K562 (cell line): ENCODE data around the gene PBOV1. TPM values are rescaled to one million over a fixed set of nuclear protein-coding genes. Genes with fewer than 3 reads are reported as not detected.

Experiments
- ATAC-seq: fragments of 200-7000 bp; cut with Tn5 transposase; 3 replicates; pipeline ENCODE4 v1.9.1; 2020; ENCODE audit warnings: moderate library complexity
- BruUV-seq: library from RNA; stranded (reverse); fragments of 400-500 nt; replicated peaks from 2 replicates; lab custom pipeline; 2021; lab: Mats Ljungman, UMichigan
- CTCF ChIA-PET: fragments of 300-600 bp; formaldehyde crosslinking; extraction: SDS; loops from one replicate; lab custom pipeline; 2021; ENCODE audit warnings: low intra/inter-chr PET ratio; lab: Yijun Ruan, JAX
- POLR2A ChIA-PET: fragments of 300-600, 350-650 bp; sonication (Branson Sonifier 250); formaldehyde crosslinking; extraction: SDS; loops from one replicate; lab custom pipeline; 2021; ENCODE audit warnings: antibody characterized with exemption, inconsistent platforms; lab: Yijun Ruan, JAX
- DNase-seq, 4 experiments: peaks; one replicate each; pipeline versions ENCODE4 v3.0.0 to v3.0.0-alpha.2; 2011 to 2018; ENCODE audit warnings: low spot score in 3 of 4, mixed read lengths in 3 of 4; ENCODE audit errors: extremely low read depth in 1 of 4
- FAIRE-seq: peaks from 2 replicates; lab custom pipeline; 2011; peaks lifted over from hg19 to GRCh38; lab: Jason Lieb, UNC
- H2AFZ ChIP-seq: 2 replicates; pipeline ENCODE4 v1.6.0; 2011; ENCODE audit warnings: low read depth, low read length, control low read depth, inconsistent platforms
- H3K27ac ChIP-seq: fragments of 200-600 bp; 3 replicates; pipeline ENCODE4 v1.8.0; 2011; ENCODE audit warnings: low read depth, mild to moderate bottlenecking, control low read depth, inconsistent platforms, low read length, moderate library complexity, mixed read lengths; ENCODE audit errors: extremely low read depth
- H3K27me3 ChIP-seq, 2 experiments: fragments of 300-600 bp in 1 of 2; 2 replicates in 1 of 2; 3 replicates in 1 of 2; pipeline versions ENCODE4 v1.6.0 to v1.8.0; 2011; ENCODE audit warnings: inconsistent platforms in 2 of 2, low read length in 2 of 2, mild to moderate bottlenecking in 1 of 2, mixed read lengths in 1 of 2, moderate library complexity in 1 of 2; ENCODE audit not compliant: control insufficient read depth in 2 of 2, insufficient read depth in 2 of 2
- H3K36me3 ChIP-seq: fragments of 300-600 bp; 3 replicates; pipeline ENCODE4 v1.8.0; 2011; ENCODE audit warnings: mild to moderate bottlenecking, low read length, inconsistent platforms; ENCODE audit not compliant: control insufficient read depth, insufficient read depth
- H3K4me1 ChIP-seq, 2 experiments: fragments of 200-600 bp in 1 of 2; replicated peaks in 1 of 2; 2 replicates in 1 of 2; 3 replicates in 1 of 2; pipeline versions ENCODE4 v1.5.1 to v1.8.0; 2011; ENCODE audit warnings: inconsistent platforms in 2 of 2, low read length in 2 of 2, mild to moderate bottlenecking in 1 of 2, mixed read lengths in 1 of 2, moderate library complexity in 1 of 2; ENCODE audit not compliant: control insufficient read depth in 2 of 2, insufficient read depth in 2 of 2
- H3K4me2 ChIP-seq: 2 replicates; pipeline ENCODE4 v1.6.1; 2011; ENCODE audit warnings: low read length, control low read depth, inconsistent platforms, mixed read lengths; ENCODE audit not compliant: insufficient read depth
- H3K4me3 ChIP-seq: fragments of 200-600 bp; sonication (generic), shearing (Covaris generic); 2 replicates; pipeline ENCODE4 v1.5.1; 2016; ENCODE audit warnings: control low read depth, inconsistent platforms
- H3K79me2 ChIP-seq: fragments of 200-600 bp; 3 replicates; pipeline ENCODE4 v1.8.0; 2011; ENCODE audit warnings: low read length, inconsistent platforms; ENCODE audit not compliant: control insufficient read depth, insufficient read depth
- H3K9ac ChIP-seq, 2 experiments: 2 replicates each; pipeline versions ENCODE4 v1.6.0 to v1.6.1; 2011; ENCODE audit warnings: low read depth in 2 of 2, low read length in 2 of 2, control low read depth in 1 of 2, inconsistent platforms in 1 of 2, mild to moderate bottlenecking in 1 of 2, mixed read lengths in 1 of 2; ENCODE audit not compliant: insufficient read depth in 1 of 2
- H3K9me1 ChIP-seq: one replicate; pipeline ENCODE4 v1.6.0; 2011; ENCODE audit warnings: inconsistent platforms, mild to moderate bottlenecking, low read length, moderate library complexity; ENCODE audit not compliant: control insufficient read depth, insufficient read depth
- H3K9me3 ChIP-seq: replicated peaks from 2 replicates; pipeline ENCODE4 v1.5.1; 2011; ENCODE audit warnings: low read depth, low read length, inconsistent platforms; ENCODE audit not compliant: control insufficient read depth, insufficient read depth
- H4K20me1 ChIP-seq: replicated peaks from 2 replicates; pipeline ENCODE4 v1.6.1; 2011; ENCODE audit warnings: low read length, inconsistent platforms, mixed read lengths; ENCODE audit not compliant: control insufficient read depth, insufficient read depth
- CCNT2 ChIP-seq: IDR thresholded peaks from 2 replicates; pipeline ENCODE4 v1.6.1; 2011; ENCODE audit warnings: borderline replicate concordance, low read depth, mild to moderate bottlenecking, moderate library complexity, mixed read lengths, low read length; ENCODE audit not compliant: insufficient read length; ENCODE audit errors: extremely low read depth
- EP400 ChIP-seq: fragments of 450-650 bp; IDR thresholded peaks from 2 replicates; pipeline ENCODE4 v1.6.1; 2017; ENCODE audit warnings: antibody characterized with exemption, mild to moderate bottlenecking, moderate library complexity
- FOS ChIP-seq: IDR thresholded peaks from 3 replicates; pipeline ENCODE4 v1.6.1; 2011; ENCODE audit not compliant: insufficient read length; ENCODE audit errors: extremely low read depth
- HOXB6 ChIP-seq: fragments of 250-450 bp; sonication (Bioruptor Pico); IDR thresholded peaks from 2 replicates; pipeline ENCODE4 v1.5.1; 2022; ENCODE audit warnings: mild to moderate bottlenecking, borderline replicate concordance
- KLF6 ChIP-seq: fragments of 250-450 bp; sonication (Bioruptor Pico); IDR thresholded peaks from 2 replicates; pipeline ENCODE4 v1.4.0; 2020; ENCODE audit warnings: mild to moderate bottlenecking, moderate library complexity, borderline replicate concordance
- MAFG ChIP-seq: fragments of 450-650 bp; conservative IDR thresholded peaks from 2 replicates; pipeline ENCODE4 v1.6.1; 2016; ENCODE audit warnings: missing genetic modification characterization, missing compliant biosample characterization
- MEF2A ChIP-seq: IDR thresholded peaks from 2 replicates; pipeline ENCODE4 v1.6.1; 2011; ENCODE audit warnings: low read depth, mild to moderate bottlenecking, low read length, moderate library complexity; ENCODE audit not compliant: control insufficient read depth
- SLC30A9 ChIP-seq: fragments of 250-450 bp; sonication (Bioruptor Pico); IDR thresholded peaks from 2 replicates; pipeline ENCODE4 v1.8.0; 2022; ENCODE audit warnings: mild to moderate bottlenecking, moderate library complexity
- TAF7 ChIP-seq: fragments of 450-650 bp; IDR thresholded peaks from 2 replicates; pipeline ENCODE4 v1.6.1; 2016; ENCODE audit warnings: missing genetic modification characterization, missing compliant biosample characterization
- XRCC4 ChIP-seq: IDR thresholded peaks from one replicate; pipeline ENCODE4 v1.6.1; 2011; ENCODE audit not compliant: insufficient read depth, insufficient read length; ENCODE audit errors: extremely low read depth
- ZFPM2 ChIP-seq: fragments of 250-450 bp; sonication (Bioruptor Pico); IDR thresholded peaks from 2 replicates; pipeline ENCODE4 v1.5.1; 2022; ENCODE audit warnings: mild to moderate bottlenecking
- ZNF224 ChIP-seq: sonication (generic); formaldehyde crosslinking; IDR thresholded peaks from 2 replicates; pipeline ENCODE4 v1.8.0; 2022; ENCODE audit warnings: mild to moderate bottlenecking, missing genetic modification reagents
- ZNF436 ChIP-seq: fragments of 250-450, 450-650 bp; sonication (Bioruptor Pico); formaldehyde crosslinking; IDR thresholded peaks from 2 replicates; pipeline ENCODE4 v1.7.0; 2020; ENCODE audit warnings: mild to moderate bottlenecking
- WGBS: fragments of 100-300 bp; shearing (Covaris generic); methylation state at CpG from one replicate; pipeline ENCODE4 v1.1.6; 2016; ENCODE audit warnings: low coverage, mixed read lengths; ENCODE audit not compliant: insufficient coverage; ENCODE audit errors: missing lambda C conversion rate; 5-methylcytosine and 5-hydroxymethylcytosine counted together
- in situ Hi-C: fragments of 300-500 bp; cut with MboI; formaldehyde crosslinking; loops from 4 replicates; pipeline ENCODE4 v1.15.0; 2018; ENCODE audit warnings: inconsistent platforms, mixed read lengths
- intact Hi-C: fragments of 100-400 bp; cut with micrococcal nuclease; formaldehyde crosslinking; loops from 2 replicates; pipeline ENCODE4 v1.14.2; 2022
- polyA plus RNA-seq, 8 experiments: library from polyadenylated mRNA; depleted of rRNA in 4 of 8; stranded (reverse) in 5 of 8; unstranded in 3 of 8; fragments of >200 nt; fragmentation: Nextera tagmentation in 2 of 8; fragmentation: Illumina TruSeq in 1 of 8; extraction: Ambion mirVana in 2 of 8; extraction: Trizol in 1 of 8; gene quantifications; 2 replicates each; pipeline versions ENCODE4 v1.2.1 to v1.2.3, GENCODE V29; 2011 to 2014; ENCODE audit warnings: inconsistent platforms in 1 of 8, missing spikeins in 1 of 8
- total RNA-seq, 7 experiments: library from RNA; depleted of rRNA in 6 of 7; stranded (reverse); fragments of >200 nt in 6 of 7; fragmentation: Illumina TruSeq in 2 of 7; extraction: Trizol in 2 of 7; gene quantifications; 2 replicates each; pipeline versions ENCODE4 v1.2.1 to v1.2.3, GENCODE V29; 2011 to 2021; ENCODE audit warnings: low replicate concordance in 1 of 7
- TF ChIP-seq, protein P1 (sequence below): fragments of 250-450 bp; sonication (Bioruptor Pico); IDR thresholded peaks from 2 replicates; pipeline ENCODE4 v1.5.0; 2022; ENCODE audit warnings: mild to moderate bottlenecking
- TF ChIP-seq, protein P2 (sequence below): fragments of 250-450 bp; sonication (Bioruptor Pico); IDR thresholded peaks from 2 replicates; pipeline ENCODE4 v1.8.0; 2022; ENCODE audit warnings: moderate library complexity, mild to moderate bottlenecking, inconsistent platforms
- TF ChIP-seq, protein P3 (sequence below), 2 experiments: IDR thresholded peaks; 2 replicates each; pipeline ENCODE4 v1.6.1; 2011; ENCODE audit warnings: borderline replicate concordance in 1 of 2, control low read depth in 1 of 2, low read depth in 1 of 2, low read length in 1 of 2, mild to moderate bottlenecking in 1 of 2, mixed read lengths in 1 of 2, moderate library complexity in 1 of 2; ENCODE audit not compliant: insufficient read depth in 1 of 2, insufficient read length in 1 of 2, poor library complexity in 1 of 2, severe bottlenecking in 1 of 2; ENCODE audit errors: extremely low read depth in 1 of 2

The PBOV1 gene
- total and polyA plus RNA-seq, 9 of the 15 experiments (the other 6 are each of a cell fraction or from before 2014, with no cell fraction given), result not detected

DNA sequence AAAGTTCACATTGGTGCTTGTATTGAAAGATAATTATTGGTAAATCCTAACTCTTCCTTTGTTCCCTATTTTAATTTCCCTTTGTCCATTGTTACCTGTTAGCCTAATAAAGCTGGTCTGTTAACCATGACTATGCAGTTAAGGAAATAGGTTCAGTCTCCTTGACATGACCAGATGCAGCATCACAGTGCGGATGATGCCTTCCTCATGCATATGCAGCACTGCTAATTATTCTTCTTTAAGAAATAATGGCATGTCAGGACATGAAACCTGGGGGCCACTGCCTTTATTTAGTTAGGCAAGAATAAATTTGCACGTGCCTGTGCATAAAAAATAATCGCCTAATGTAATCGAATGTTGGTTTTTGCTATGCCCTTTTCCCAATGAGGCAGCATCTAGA, 16.5 kb downstream of the PBOV1 start (continued):
- TF ChIP-seq SLC30A9 (no peak), KLF6 (CRISPR knock-in tag) (no peak), ZFPM2 (CRISPR knock-in tag) (no peak), MAFG (tag) (no peak)
- TF ChIP-seq, protein P1, sequence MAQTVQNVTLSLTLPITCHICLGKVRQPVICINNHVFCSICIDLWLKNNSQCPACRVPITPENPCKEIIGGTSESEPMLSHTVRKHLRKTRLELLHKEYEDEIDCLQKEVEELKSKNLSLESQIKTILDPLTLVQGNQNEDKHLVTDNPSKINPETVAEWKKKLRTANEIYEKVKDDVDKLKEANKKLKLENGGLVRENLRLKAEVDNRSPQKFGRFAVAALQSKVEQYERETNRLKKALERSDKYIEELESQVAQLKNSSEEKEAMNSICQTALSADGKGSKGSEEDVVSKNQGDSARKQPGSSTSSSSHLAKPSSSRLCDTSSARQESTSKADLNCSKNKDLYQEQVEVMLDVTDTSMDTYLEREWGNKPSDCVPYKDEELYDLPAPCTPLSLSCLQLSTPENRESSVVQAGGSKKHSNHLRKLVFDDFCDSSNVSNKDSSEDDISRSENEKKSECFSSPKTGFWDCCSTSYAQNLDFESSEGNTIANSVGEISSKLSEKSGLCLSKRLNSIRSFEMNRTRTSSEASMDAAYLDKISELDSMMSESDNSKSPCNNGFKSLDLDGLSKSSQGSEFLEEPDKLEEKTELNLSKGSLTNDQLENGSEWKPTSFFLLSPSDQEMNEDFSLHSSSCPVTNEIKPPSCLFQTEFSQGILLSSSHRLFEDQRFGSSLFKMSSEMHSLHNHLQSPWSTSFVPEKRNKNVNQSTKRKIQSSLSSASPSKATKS, result no peak
- TF ChIP-seq, protein P2, sequence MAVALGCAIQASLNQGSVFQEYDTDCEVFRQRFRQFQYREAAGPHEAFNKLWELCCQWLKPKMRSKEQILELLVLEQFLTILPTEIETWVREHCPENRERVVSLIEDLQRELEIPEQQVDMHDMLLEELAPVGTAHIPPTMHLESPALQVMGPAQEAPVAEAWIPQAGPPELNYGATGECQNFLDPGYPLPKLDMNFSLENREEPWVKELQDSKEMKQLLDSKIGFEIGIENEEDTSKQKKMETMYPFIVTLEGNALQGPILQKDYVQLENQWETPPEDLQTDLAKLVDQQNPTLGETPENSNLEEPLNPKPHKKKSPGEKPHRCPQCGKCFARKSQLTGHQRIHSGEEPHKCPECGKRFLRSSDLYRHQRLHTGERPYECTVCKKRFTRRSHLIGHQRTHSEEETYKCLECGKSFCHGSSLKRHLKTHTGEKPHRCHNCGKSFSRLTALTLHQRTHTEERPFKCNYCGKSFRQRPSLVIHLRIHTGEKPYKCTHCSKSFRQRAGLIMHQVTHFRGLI (CRISPR knock-in tag), result no peak

DNA sequence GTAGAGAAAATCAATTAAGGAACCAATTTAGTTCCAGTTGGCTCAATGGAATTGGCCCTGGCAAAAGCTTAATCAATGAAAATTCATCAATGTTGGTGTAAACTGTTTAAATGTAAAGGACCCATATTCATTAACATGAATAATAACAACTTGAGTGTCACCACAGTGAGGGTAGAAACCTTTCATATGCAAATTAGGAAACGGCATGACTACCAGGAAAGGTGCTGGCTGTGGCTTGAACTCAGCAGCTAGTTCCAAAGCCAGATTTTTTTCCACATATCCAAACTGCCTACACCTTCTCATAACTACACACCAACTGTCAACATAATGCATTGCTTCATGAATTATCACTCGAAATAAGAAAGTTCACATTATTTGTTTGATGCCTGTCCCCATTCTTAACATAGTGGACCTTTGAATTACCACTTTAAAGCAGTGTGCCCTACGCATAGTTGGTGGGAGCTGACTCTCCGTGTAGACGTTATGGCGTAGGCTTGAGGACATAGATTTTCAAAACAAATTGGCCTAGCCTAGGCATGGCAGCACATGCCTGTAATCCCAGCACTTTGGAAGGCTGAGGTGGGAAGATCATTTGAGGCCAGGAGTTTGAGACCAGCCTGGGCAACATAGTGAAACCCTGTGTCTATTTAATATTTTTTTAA, 19.7 kb downstream of the PBOV1 start:
- H3K36me3 ChIP-seq, result no peaks in the 10 kb centered on the region
- no TSS peak for BruUV-seq
- in situ Hi-C loops, result no loop called here
- no peak overlapping the region for H3K4me2 ChIP-seq
- DNase-seq (no peak), FAIRE-seq (no peak), ATAC-seq (no peak)
- H3K4me3 ChIP-seq, result no peak overlapping the region
- H3K27ac ChIP-seq, result no peak overlapping the region
- H4K20me1 ChIP-seq, result no peaks in the 10 kb centered on the region
- H3K79me2 ChIP-seq, result no peaks in the 10 kb centered on the region
- CTCF ChIA-PET, result interaction anchor here (0.6 kb wide), 1 partner anchor 46 kb away, joined by 4 read pairs; no protein-coding TSS in a partner anchor
- H3K9me1 ChIP-seq, result no peaks in the 10 kb centered on the region
- intact Hi-C loops, result no loop called here
- WGBS, result 0% methylated on average over 6 of the region's 6 CpGs
- no peaks in the 10 kb centered on the region for H3K9me3 ChIP-seq
- H3K9ac ChIP-seq, result no peak overlapping the region
- H3K4me1 ChIP-seq, result no peaks in the 10 kb centered on the region
- no peak overlapping the region for H2AFZ ChIP-seq
- POLR2A ChIA-PET, result interaction anchor here (0.5 to 1.3 kb wide), 2 partner anchors 15 to 700 kb away, joined by 3 read pairs; no protein-coding TSS in a partner anchor
- H3K27me3 ChIP-seq, result peaks cover 3 to 6% of the 10 kb centered on the region in 2 experiments; a peak in 1 of 5 replicates
- no peak for TF ChIP-seq EP400
- no peak for TF ChIP-seq TAF7 (tag)
- TF ChIP-seq ZNF436 (CRISPR knock-in tag), result no peak
- TF ChIP-seq CCNT2, result no peak
- TF ChIP-seq XRCC4, result no peak
- TF ChIP-seq, protein P3, sequence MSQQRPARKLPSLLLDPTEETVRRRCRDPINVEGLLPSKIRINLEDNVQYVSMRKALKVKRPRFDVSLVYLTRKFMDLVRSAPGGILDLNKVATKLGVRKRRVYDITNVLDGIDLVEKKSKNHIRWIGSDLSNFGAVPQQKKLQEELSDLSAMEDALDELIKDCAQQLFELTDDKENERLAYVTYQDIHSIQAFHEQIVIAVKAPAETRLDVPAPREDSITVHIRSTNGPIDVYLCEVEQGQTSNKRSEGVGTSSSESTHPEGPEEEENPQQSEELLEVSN (IDR thresholded peaks at IDR 0.05; ENCODE audit: borderline replicate concordance in 1 of 2, extremely low read depth in 1 of 2, insufficient read depth in 1 of 2, insufficient read length in 1 of 2, low read depth in 1 of 2, low read length in 1 of 2, poor library complexity in 1 of 2, severe bottlenecking in 1 of 2), result no peak
- no peak for TF ChIP-seq MEF2A
- no peak for TF ChIP-seq HOXB6 (CRISPR knock-in tag)
- no peak for TF ChIP-seq FOS
- no peak for TF ChIP-seq ZNF224
